Stimulated activated CD8-positive, alpha-beta memory T cell treated with anti-CD3 and anti-CD28 coated beads, Interleukin-12 subunit alpha, Interleukin-12 subunit beta, amount 100 ng/mL, for 1 hour (primary cell): ENCODE measurements around the gene PCDHB10.
"Not testable (repeated sequence)": the region's sequence is repeated elsewhere in the genome, so short reads cannot be mapped to it uniquely, and the experiment has no call there.

ENCODE experiments used
- DNase-seq: peaks from one replicate; pipeline ENCODE4 v3.0.0-alpha.2; 2020; ENCODE audit warnings: low read depth

The PCDHB10 gene

GRCh38 chr5:141188682-141189081, 3.5 kb upstream of the PCDHB10 start:
- DNase-seq, result not testable (repeated sequence)

- not testable (repeated sequence) for DNase-seq
Observed at GRCh38 chr5:141189131-141189530, 3.0 kb upstream of the PCDHB10 start.

- DNase-seq, result not testable (repeated sequence)
Observed at GRCh38 chr5:141194332-141194731, 2.2 kb downstream of the PCDHB10 start.

GRCh38 chr5:141196363-141196762, 4.2 kb downstream of the PCDHB10 start:
- DNase-seq, result no peak

- DNase-seq, result no peak
Observed at GRCh38 chr5:141199359-141200235, 7.4 kb downstream of the PCDHB10 start, which contains the start of gene PCDHB11. PCDHB11 (plus strand) TSS chr5:141199627; CDS start chr5:141199775, 148 bp downstream.

GRCh38 chr5:141201126-141201525, 9.0 kb downstream of the PCDHB10 start:
- DNase-seq, result not testable (repeated sequence)

GRCh38 chr5:141201646-141202045, 9.5 kb downstream of the PCDHB10 start:
- not testable (repeated sequence) for DNase-seq

GRCh38 chr5:141208478-141208877, 16.3 kb downstream of the PCDHB10 start, which contains the start of gene PCDHB12:
PCDHB12 (plus strand) TSS chr5:141208719; CDS start chr5:141208908, 189 bp downstream.
- DNase-seq, result no peak

- not testable (repeated sequence) for DNase-seq
Observed at GRCh38 chr5:141210281-141210680, 18.1 kb downstream of the PCDHB10 start.

GRCh38 chr5:141210849-141211248, 18.7 kb downstream of the PCDHB10 start:
- not testable (repeated sequence) for DNase-seq

GRCh38 chr5:141213656-141214339, 21.6 kb downstream of the PCDHB10 start, which contains the start of gene PCDHB13:
PCDHB13 (plus strand) TSS chr5:141213919; CDS start chr5:141214124, 205 bp downstream.
- DNase-seq, result not testable (repeated sequence)

- not testable (repeated sequence) for DNase-seq
Observed at GRCh38 chr5:141214583-141214982, 22.4 kb downstream of the PCDHB10 start.

- DNase-seq, result not testable (repeated sequence)
Observed at GRCh38 chr5:141215504-141215903, 23.4 kb downstream of the PCDHB10 start.

- DNase-seq, result not testable (repeated sequence)
Observed at GRCh38 chr5:141216035-141216434, 23.9 kb downstream of the PCDHB10 start.

GRCh38 chr5:141223112-141223783, 31.1 kb downstream of the PCDHB10 start, which contains the start of gene PCDHB14:
PCDHB14 (plus strand) TSS chr5:141223343; CDS start chr5:141223506, 163 bp downstream.
- no peak for DNase-seq

GRCh38 chr5:141224844-141225243, 32.7 kb downstream of the PCDHB10 start:
- DNase-seq, result not testable (repeated sequence)

- not testable (repeated sequence) for DNase-seq
Observed at GRCh38 chr5:141225421-141225820, 33.3 kb downstream of the PCDHB10 start.

- no peak for DNase-seq
Observed at GRCh38 chr5:141234109-141234667, 42.0 kb downstream of the PCDHB10 start.

GRCh38 chr5:141235922-141236321, 43.8 kb downstream of the PCDHB10 start:
- DNase-seq, result not testable (repeated sequence)

GRCh38 chr5:141236516-141237313, 44.6 kb downstream of the PCDHB10 start:
- no peak for DNase-seq

- no peak for DNase-seq
Observed at GRCh38 chr5:141241496-141241895, 49.3 kb downstream of the PCDHB10 start.
